SK-N-SH (cell line): ENCODE results near the gene CDKL4.
A peak's percentile ranks its signal among the peaks of the same experiment; 100 is the strongest.

ENCODE experiments used
- CTCF ChIP-seq: fragments of 200-600 bp; sonication (generic); IDR thresholded peaks from 2 replicates; pipeline ENCODE4 v1.6.1; 2017; ENCODE audit warnings: antibody characterized with exemption, mild to moderate bottlenecking, moderate library complexity
- POLR2AphosphoS5 ChIP-seq: IDR thresholded peaks from 2 replicates; pipeline ENCODE4 v1.6.1; 2012; ENCODE audit warnings: low read depth, low read length
- RAD21 ChIP-seq: IDR thresholded peaks from 2 replicates; pipeline ENCODE4 v1.6.1; 2012; ENCODE audit warnings: mild to moderate bottlenecking, low read length
- TAF1 ChIP-seq: IDR thresholded peaks from 2 replicates; pipeline ENCODE4 v1.6.1; 2012; ENCODE audit warnings: low read depth, mild to moderate bottlenecking, low read length, moderate library complexity, borderline replicate concordance

DNA sequence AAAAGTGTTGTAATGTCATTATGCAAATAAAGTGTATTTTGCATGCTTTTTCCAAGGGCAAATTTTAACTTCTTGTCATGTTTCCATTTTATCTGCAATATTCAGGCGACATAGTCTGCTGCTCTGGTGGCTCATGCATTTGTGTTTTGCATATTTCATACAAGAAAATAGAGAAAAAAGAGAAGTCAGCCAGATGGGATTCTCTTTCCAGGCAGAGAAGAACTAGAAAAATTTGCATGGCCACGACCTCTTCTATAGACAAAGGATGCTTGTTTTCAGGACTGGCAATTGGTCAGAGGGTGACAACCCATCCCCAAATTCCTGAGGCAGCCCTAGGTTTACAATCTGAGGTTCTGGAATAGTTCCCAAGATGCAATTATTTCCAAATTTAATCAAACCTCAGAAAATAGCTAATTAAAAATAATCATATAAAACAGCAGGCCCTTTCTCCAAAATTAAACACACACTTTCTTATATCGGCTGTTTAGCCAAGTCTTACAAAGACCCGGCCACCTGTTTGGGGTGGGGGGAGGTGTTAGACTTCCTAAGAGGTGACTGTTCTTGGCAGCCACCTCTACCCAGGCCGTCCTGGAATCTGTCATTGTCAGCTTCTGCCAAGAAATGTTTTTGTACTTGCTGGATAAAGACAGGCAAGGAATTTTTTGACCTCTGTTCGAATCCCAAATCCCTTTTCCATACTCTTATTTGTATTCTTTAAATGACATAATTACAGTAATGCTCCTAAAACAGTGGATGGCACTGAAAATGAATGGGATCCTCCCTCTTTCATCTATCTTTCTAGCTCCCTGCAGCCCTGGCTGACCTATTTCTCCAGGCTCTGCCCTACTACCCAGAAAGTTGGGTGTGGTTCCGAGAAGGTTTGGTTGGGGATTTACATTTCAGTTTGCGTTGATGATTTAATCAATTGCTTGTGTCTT is 102.2 kb downstream of the CDKL4 start:
- TF ChIP-seq CTCF (no peak), RAD21 (no peak), POLR2AphosphoS5 (peak; percentile 50; the same call in 1 of the 2 replicates), TAF1 (no peak)
